ENCODE results near the gene HOMER1. TPM values are rescaled to one million over a fixed set of nuclear protein-coding genes. Genes with fewer than 3 reads are reported as not detected.

HOMER1 gene
- total and polyA plus RNA-seq, 2 of the 13 experiments (the other 11 are each of a cell fraction or from before 2014, with no cell fraction given) = 5.3 to 24.8 TPM

GRCh38 chr5:79436224-79436623, 77.7 kb downstream of the HOMER1 start (continued):
- no peak for TF ChIP-seq ARID2 (CRISPR knock-in tag; IDR thresholded peaks at IDR 0.05; ENCODE audit: borderline replicate concordance)
- TF ChIP-seq, protein P1, sequence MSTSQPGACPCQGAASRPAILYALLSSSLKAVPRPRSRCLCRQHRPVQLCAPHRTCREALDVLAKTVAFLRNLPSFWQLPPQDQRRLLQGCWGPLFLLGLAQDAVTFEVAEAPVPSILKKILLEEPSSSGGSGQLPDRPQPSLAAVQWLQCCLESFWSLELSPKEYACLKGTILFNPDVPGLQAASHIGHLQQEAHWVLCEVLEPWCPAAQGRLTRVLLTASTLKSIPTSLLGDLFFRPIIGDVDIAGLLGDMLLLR (CRISPR knock-in tag; IDR thresholded peaks at IDR 0.05) = no peak
- TF ChIP-seq, protein P2, sequence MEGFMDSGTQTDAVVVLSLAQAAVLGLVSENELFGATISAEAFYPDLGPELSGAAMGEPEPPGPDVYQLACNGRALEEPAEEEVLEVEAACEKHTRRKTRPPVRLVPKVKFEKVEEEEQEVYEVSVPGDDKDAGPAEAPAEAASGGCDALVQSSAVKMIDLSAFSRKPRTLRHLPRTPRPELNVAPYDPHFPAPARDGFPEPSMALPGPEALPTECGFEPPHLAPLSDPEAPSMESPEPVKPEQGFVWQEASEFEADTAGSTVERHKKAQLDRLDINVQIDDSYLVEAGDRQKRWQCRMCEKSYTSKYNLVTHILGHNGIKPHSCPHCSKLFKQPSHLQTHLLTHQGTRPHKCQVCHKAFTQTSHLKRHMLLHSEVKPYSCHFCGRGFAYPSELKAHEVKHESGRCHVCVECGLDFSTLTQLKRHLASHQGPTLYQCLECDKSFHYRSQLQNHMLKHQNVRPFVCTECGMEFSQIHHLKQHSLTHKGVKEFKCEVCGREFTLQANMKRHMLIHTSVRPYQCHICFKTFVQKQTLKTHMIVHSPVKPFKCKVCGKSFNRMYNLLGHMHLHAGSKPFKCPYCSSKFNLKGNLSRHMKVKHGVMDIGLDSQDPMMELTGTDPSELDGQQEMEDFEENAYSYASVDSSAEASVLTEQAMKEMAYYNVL (CRISPR knock-in tag; IDR thresholded peaks at IDR 0.05; ENCODE audit: borderline replicate concordance) = no peak
- TF ChIP-seq ZNF337 (CRISPR knock-in tag; IDR thresholded peaks at IDR 0.05; ENCODE audit: borderline replicate concordance, low read depth) = no peak
- no peak for TF ChIP-seq ZNF30 (CRISPR knock-in tag; IDR thresholded peaks at IDR 0.05)
- TF ChIP-seq ZNF281 (CRISPR knock-in tag; IDR thresholded peaks at IDR 0.05; ENCODE audit: borderline replicate concordance) = no peak
- no peak for TF ChIP-seq MYNN (CRISPR knock-in tag; IDR thresholded peaks at IDR 0.05; ENCODE audit: low read depth)
- TF ChIP-seq TGIF2 (CRISPR knock-in tag; IDR thresholded peaks at IDR 0.05) = no peak
- TF ChIP-seq, protein P3, sequence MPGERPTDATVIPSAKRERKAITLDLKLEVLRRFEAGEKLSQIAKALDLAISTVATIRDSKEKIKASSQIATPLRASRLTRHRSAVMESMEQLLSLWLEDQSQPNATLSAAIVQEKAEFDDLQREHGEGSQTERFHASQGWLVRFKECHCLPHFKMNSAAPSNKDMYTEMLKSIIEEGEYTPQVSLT (CRISPR knock-in tag; IDR thresholded peaks at IDR 0.05; ENCODE audit: borderline replicate concordance, low read depth) = no peak
- no peak for TF ChIP-seq ZNF552 (CRISPR knock-in tag; IDR thresholded peaks at IDR 0.05; ENCODE audit: borderline replicate concordance)
- TF ChIP-seq TARDBP (CRISPR knock-in tag; IDR thresholded peaks at IDR 0.05) = no peak
- TF ChIP-seq RFX3 (CRISPR knock-in tag; IDR thresholded peaks at IDR 0.05) = no peak
- TF ChIP-seq, protein P4, sequence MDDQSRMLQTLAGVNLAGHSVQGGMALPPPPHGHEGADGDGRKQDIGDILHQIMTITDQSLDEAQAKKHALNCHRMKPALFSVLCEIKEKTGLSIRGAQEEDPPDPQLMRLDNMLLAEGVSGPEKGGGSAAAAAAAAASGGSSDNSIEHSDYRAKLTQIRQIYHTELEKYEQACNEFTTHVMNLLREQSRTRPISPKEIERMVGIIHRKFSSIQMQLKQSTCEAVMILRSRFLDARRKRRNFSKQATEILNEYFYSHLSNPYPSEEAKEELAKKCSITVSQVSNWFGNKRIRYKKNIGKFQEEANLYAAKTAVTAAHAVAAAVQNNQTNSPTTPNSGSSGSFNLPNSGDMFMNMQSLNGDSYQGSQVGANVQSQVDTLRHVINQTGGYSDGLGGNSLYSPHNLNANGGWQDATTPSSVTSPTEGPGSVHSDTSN (CRISPR knock-in tag; IDR thresholded peaks at IDR 0.05; ENCODE audit: borderline replicate concordance) = no peak
- TF ChIP-seq TFDP1 (CRISPR knock-in tag; IDR thresholded peaks at IDR 0.05; ENCODE audit: borderline replicate concordance) = no peak
- TF ChIP-seq YEATS2 (CRISPR knock-in tag; IDR thresholded peaks at IDR 0.05; ENCODE audit: borderline replicate concordance) = no peak
- TF ChIP-seq ZNF512B (CRISPR knock-in tag; IDR thresholded peaks at IDR 0.05; ENCODE audit: borderline replicate concordance) = no peak
- TF ChIP-seq POLR2G (IDR thresholded peaks at IDR 0.05; ENCODE audit: low read depth, low read length) = no peak
